Smooth muscle cell of bladder (primary cell): ENCODE results near the gene KRTAP5-10. TPM values are rescaled to one million over a fixed set of nuclear protein-coding genes. Genes with fewer than 3 reads are reported as not detected.

Experiments used
- total RNA-seq: library from RNA; depleted of rRNA; stranded (reverse); fragments of >200 nt; gene quantifications from 2 replicates; pipeline ENCODE4 v1.2.3, GENCODE V29; 2014

KRTAP5-10 gene
- not detected in 2 replicates for total RNA-seq

GRCh38 chr11:71565263-71565662 is at the start of gene KRTAP5-10:
Gene KRTAP5-10, plus strand, starts transcription at chr11:71565563. Its CDS starts 25 bp downstream, at chr11:71565588.

GRCh38 chr11:71526796-71527575 is 38.4 kb upstream of the KRTAP5-10 start, which contains the start of gene KRTAP5-7:
Gene KRTAP5-7, plus strand, starts transcription at chr11:71527267. Its CDS starts 34 bp downstream, at chr11:71527301.

GRCh38 chr11:71537977-71538665 is 27.2 kb upstream of the KRTAP5-10 start, which contains the start of gene KRTAP5-8:
Gene KRTAP5-8, plus strand, starts transcription at chr11:71538025. Its CDS starts 31 bp downstream, at chr11:71538056.

GRCh38 chr11:71548120-71548519 is 17.2 kb upstream of the KRTAP5-10 start, which contains the start of gene KRTAP5-9:
Gene KRTAP5-9, plus strand, starts transcription at chr11:71548420. Its CDS starts 238 bp downstream, at chr11:71548658.

GRCh38 chr11:71582309-71582895 is 17.0 kb downstream of the KRTAP5-10 start, which contains the start of gene KRTAP5-11:
Gene KRTAP5-11, minus strand, starts transcription at chr11:71582875. Its CDS starts 38 bp downstream, at chr11:71582837.

Other genes with a start within 250 kb of the KRTAP5-10 start
- gene DHCR7, start 117.2 kb upstream of the KRTAP5-10 start, total RNA-seq, result 97.8 and 119 TPM in 2 replicates
- 81.9 and 113 TPM in 2 replicates for gene NADSYN1, start 112.4 kb upstream of the KRTAP5-10 start, total RNA-seq
- not detected in 2 replicates for gene KRTAP5-7, start 38.3 kb upstream of the KRTAP5-10 start, total RNA-seq
- not detected in 2 replicates for gene KRTAP5-8, start 27.5 kb upstream of the KRTAP5-10 start, total RNA-seq
- gene KRTAP5-9, start 17.1 kb upstream of the KRTAP5-10 start, total RNA-seq, result not detected in 2 replicates
- not detected in 2 replicates for gene KRTAP5-11, start 17.3 kb downstream of the KRTAP5-10 start, total RNA-seq